Stimulated activated CD8-positive, alpha-beta memory T cell treated with anti-CD3 and anti-CD28 coated beads, Interleukin-12 subunit alpha, Interleukin-12 subunit beta, amount 100 ng/mL, for 4 hours (primary cell): ENCODE data around the gene OPA1.

Source experiments
- DNase-seq: peaks from one replicate; pipeline ENCODE4 v3.0.0-alpha.2; 2020; ENCODE audit warnings: low read depth

The OPA1 gene, protein sequence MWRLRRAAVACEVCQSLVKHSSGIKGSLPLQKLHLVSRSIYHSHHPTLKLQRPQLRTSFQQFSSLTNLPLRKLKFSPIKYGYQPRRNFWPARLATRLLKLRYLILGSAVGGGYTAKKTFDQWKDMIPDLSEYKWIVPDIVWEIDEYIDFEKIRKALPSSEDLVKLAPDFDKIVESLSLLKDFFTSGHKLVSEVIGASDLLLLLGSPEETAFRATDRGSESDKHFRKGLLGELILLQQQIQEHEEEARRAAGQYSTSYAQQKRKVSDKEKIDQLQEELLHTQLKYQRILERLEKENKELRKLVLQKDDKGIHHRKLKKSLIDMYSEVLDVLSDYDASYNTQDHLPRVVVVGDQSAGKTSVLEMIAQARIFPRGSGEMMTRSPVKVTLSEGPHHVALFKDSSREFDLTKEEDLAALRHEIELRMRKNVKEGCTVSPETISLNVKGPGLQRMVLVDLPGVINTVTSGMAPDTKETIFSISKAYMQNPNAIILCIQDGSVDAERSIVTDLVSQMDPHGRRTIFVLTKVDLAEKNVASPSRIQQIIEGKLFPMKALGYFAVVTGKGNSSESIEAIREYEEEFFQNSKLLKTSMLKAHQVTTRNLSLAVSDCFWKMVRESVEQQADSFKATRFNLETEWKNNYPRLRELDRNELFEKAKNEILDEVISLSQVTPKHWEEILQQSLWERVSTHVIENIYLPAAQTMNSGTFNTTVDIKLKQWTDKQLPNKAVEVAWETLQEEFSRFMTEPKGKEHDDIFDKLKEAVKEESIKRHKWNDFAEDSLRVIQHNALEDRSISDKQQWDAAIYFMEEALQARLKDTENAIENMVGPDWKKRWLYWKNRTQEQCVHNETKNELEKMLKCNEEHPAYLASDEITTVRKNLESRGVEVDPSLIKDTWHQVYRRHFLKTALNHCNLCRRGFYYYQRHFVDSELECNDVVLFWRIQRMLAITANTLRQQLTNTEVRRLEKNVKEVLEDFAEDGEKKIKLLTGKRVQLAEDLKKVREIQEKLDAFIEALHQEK

DNA sequence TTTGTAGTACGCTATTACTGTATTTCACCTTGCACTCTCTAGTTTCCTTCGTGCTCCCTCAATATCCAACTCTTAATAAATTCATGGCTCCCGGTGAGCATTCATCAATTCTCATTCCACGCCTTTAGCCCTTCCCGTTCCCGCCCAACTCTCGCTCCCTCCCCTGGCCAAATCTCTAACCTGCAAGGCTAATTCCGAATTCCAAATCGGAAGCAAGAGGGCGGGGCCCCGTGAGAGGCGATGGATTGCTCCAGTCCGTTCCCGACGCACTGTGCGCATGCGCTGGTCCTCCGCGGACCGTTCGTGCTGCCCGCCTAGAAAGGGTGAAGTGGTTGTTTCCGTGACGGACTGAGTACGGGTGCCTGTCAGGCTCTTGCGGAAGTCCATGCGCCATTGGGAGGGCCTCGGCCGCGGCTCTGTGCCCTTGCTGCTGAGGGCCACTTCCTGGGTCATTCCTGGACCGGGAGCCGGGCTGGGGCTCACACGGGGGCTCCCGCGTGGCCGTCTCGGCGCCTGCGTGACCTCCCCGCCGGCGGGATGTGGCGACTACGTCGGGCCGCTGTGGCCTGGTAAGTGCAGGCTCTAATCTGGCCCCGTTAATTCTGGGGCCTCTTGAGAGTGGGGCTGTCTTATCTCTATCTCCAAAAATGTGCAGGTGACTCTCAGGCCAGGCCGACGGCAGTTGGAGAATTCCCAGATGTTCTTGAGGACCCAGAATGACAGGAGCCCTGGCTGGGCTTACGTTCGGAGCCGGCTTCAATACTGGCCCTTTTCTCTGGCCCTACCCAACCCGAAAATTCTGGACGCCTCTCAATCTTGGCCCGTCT lies at the start of gene OPA1:
Gene OPA1, plus strand, starts transcription at position 368 of the 827 bp plus-strand sequence. Its CDS starts 170 bp downstream, at position 538.
- DNase-seq = peak; percentile 79

- DNase-seq = no peak
These were observed 48.7 kb upstream of the OPA1 start for GRCh38 chr3:193544289-193544688.

GRCh38 chr3:193545304-193545703 lies 47.7 kb upstream of the OPA1 start:
- DNase-seq = no peak

DNA sequence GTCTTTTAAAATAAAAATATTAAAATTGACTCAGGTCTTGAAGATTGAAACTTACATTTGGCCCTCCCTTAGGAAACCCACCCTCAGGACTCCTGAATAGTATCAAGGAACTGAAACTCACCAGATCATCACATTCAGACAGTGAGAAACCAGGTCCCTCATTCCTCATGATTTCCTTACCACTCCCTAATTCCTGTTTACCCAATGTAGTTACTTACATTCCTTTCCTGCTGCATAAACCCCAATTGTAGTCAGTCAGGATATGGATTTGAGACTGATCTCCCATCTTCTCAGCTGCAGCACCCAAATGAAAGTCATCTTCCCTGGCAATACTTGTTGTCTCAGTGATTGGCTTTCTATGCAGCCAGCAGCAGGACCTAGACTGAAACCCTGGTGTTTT lies 46.9 kb upstream of the OPA1 start:
- DNase-seq = no peak

DNA sequence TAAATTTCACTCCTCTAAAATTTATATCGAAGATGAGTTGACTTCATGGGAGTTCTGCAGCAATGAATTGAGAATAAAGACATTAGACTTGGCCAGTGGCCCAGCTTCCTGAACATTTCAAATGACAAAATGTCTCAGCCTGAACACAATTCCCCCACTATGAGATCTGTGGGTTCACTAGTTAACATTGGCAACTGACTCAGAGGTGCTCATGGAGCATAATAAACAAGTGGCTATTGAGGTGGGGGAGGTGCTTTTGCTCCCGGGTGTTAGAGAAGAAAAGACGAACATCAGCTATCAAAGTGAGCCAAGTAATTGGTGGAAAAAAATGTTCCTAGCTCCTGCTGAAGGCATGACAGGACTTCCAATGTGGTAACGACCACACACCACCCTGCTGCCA lies 44.6 kb upstream of the OPA1 start:
- DNase-seq = no peak

DNA sequence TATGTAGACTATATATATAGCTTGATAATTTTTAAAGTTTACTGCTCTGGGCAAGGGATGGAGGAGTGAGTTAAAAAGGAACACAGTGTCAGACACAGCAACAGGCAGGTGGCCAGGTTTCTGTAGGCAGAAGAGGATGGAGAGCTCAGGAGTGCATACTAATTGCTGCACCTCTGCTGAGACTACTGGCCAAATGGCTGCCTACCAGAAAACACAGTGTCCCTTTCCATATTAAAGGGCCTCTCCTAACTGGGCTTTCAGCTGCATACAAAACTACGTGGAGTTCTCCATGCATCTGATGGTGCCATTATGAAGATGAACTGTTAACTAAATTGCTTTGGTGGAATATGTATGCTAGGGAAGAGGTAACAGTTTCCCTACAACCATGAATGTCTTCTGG lies 40.1 kb upstream of the OPA1 start:
- no peak for DNase-seq

DNA sequence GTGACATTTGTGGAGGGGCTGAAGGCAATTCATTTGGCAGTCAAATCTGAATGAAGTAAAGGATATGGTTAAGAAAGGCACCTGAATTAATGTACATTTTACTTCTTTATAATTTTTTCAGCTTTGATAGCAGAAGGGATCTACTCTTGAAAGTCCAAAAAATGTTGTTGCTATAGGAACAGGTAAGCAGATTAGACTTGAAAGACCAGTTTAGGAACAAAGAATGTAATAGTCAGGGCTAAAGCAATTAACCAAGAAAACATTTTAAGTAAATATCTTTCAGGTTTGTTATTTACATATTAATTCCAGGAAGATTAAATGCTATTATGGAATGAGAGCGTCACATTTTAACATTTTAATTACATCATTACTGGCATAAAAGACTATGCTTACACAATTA lies 39.4 kb upstream of the OPA1 start:
- no peak for DNase-seq

DNA sequence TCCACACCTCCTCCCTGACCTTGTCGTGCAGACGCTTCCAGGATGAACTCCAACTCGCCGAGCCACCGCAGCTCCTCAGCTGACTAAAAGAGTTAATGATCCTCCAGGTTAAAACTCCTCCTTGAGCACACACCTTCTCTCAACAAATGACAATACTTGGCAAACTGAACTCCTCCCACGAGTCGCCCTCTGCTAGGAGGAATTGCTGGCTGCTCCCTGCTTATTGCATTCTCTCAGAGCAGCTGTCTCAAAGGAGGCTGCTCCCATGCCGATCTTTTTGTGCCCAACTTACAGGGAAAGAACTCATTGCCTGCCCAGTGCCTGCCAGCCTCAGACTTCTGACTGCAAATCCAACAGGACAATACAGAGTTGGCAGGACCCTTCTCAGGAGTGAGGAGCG lies 38.2 kb upstream of the OPA1 start, which contains the start of gene ATP13A4:
Gene ATP13A4, minus strand, starts transcription at position 85 of the 400 bp plus-strand sequence. CDS start 96 bp downstream, outside the sequence.
- DNase-seq = no peak

GRCh38 chr3:193556841-193557240 lies 36.2 kb upstream of the OPA1 start:
- DNase-seq = no peak

DNA sequence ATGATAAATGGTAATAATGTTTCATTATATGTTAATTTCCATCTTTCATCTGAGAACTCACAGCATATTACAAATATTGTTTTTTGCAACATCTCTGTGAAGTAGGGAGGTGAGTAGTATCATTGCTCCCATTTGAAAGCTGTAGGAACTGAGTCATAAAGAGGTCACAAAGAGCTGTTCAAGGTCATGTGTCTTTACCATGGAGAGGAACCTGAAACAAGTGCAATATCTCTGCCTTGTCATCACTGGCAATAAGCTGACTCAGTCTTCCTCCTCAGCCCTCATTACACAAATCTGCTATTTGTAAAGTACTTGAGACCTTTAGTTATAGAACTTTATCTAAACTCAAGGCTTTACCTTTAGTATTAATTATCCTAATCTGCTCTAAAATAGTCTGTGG lies 33.9 kb upstream of the OPA1 start:
- no peak for DNase-seq

GRCh38 chr3:193560091-193560490 lies 32.9 kb upstream of the OPA1 start:
- no peak for DNase-seq

DNA sequence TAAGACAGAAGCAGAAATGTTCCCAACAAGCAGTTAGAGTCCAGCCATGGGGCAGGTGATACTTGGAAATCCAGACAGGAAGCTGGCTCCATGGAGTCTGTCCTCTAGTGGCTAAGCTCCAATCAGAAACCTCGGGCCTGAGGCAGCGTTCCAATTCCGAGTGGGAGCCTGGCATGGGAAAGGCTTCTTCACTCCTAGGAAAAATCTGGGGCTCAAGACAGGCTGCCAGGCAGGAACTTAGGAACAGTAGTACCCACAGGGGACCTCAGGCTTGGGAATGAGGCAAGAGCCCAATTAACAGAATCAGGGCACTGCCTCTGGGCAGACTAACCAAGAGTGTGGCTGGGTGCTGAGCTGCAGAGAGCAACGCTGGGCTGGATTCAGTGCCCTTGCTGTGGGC lies 32.1 kb upstream of the OPA1 start:
- DNase-seq = no peak

DNA sequence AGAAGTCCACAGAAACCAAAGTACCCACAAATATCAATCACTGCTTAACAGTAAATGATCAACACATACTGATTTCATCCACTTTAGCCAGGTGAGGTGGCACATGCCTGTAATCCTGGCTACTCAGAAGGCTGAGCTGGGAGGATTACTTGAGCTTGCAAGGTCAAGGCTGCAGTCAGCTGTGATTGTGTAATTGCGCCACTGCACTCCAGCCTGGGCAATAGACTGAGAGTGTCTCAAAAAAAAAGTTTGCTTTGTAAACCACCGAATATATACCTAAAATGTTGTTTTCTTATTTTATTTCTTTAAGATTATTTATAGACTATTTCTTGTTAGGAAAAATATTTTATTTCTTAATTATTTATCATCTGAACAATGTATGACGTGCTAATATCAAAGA lies 29.6 kb upstream of the OPA1 start:
- no peak for DNase-seq

GRCh38 chr3:193564012-193564411 lies 29.0 kb upstream of the OPA1 start:
- DNase-seq = no peak

GRCh38 chr3:193569119-193569518 lies 23.9 kb upstream of the OPA1 start:
- DNase-seq = no peak

DNA sequence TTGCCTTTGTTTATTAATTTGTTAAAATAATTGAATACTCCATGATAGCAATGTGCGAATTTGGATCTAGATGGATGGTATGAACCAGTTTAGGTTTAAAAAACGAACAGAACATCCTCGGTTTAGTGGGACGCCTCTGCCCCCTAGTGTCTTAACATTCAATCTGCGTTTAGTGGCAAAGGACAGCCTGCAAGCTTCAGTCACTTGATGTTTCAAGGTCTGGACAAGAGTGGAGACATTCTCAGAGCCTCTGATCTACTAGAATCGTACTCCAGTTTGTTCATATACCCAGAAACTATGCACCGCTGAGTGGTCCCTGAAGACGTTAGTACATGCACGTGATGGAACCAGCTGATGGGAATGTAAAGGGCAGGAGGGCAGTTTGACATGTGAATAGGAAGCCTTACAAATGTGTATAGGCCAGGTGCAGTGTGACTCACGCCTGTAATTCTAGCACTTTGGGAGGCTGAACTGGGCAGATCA lies 20.5 kb upstream of the OPA1 start:
- no peak for DNase-seq

DNA sequence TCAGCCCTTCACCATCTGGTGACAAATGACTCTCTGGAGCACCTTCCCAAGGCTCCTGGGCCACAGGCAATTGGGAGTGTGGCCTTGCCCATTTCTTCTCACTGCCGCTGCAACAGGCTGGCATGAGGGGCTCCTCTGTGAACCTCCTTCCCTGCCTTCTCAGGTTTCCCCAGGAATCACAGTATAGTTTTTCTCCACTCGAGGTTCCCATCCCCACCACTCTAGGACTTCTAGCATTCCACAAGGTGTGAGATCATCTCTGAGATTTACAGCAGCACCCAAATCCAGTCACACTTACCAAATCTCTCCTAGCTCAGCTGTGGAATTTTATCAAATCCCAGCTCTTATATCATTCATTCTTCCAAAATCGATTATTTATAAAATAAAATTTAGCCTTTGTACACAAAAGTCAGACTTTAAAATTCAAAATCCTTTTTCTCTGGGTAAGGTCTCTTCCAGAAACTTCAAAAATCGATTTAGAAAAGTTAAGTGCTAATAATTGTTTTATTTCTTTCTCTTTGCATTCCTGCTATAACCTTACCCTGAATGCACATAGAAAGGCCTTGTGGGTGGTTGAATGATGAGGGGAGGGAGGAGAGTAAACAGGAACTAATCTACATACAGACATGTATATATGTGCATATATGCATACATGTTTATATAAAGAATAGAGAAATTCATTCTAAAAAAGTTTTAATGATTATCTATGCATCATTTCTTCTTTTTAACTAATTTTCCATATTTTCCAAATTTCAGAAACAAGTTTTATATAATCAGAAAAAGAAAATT lies 19.4 kb upstream of the OPA1 start:
- DNase-seq = no peak

GRCh38 chr3:193574488-193575070 lies 18.4 kb upstream of the OPA1 start:
- DNase-seq = no peak

DNA sequence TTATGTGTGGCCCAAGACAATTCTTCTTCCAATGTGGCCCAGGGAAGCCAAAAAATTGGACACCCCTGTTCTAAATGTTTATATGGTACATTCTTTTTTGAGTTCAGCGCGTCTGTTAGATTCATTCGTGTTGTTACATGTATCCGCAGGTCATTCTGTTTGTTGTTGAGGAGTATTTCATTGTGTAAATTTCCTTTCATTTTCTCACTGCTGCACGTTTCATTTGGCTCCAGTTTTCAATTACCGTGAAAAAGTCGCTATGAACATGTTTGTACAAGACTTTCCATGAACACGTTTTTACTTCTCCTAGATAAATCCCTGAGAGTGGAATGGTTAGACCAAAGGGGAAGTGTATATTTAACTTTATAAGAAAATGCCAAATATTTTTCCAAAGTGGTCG lies 7.5 kb upstream of the OPA1 start:
- DNase-seq = no peak

DNA sequence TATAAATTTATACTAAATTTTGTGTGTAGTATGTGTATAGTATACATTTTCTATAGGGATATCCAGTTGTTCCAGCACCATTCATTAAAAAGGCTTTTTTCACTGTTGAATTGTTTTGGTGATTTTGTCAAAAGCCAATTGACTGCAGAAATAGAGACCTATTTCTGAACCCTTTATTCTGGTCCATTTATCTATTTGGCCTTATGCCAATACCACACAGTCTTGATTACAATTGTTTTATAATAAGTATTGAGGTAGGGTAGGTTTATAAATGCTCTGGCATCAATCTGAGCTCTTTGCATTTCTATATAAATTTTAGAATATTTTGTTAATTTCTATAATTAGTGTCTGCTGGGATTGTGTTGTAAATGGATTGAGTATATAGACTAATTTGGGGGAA lies 6.5 kb upstream of the OPA1 start:
- no peak for DNase-seq

DNA sequence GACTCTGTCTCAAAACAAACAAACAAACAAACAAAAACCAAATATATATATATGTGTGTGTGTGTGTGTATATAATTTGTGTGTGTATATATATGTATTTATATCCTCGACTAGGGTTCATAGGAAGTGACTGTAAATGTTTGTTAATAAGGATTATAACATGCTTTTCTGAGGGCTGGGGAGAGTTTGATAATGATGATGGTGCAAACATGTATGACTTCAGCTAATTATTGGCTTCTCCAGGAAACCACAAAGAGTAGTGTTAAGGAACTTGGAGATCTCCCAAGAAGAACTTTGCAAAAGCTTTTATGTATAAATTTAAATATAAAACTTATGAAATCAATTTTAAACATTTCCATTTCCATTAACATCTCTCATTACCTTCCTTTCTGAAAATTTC lies 3.9 kb upstream of the OPA1 start:
- no peak for DNase-seq
